ENCODE results near the gene ETV5.

Gene ETV5

DNA sequence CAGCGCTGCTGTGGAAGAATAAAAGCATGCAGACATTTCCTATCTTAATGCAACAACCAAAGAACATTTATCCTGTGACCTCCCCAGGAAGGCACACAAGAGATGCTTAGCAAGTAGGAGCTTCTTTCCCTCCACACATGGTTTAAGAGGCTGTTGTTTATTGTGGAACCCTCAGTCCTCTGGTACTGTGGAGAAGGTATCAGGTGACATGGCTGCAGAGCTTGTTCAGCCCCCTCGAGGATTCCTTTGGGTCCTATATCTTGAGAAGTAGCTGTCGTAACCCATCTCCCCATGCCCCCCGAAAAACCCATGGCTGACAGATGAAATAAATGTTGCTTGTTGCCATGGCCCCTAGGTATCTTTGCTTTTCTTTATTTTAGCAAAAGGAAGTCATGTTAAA lies 20.3 kb upstream of the ETV5 start:
- no peak overlapping the region for H3K9ac ChIP-seq (ENCODE audit: low read length)
- no peak for TF ChIP-seq EZH2phosphoT487 (conservative IDR thresholded peaks at IDR 0.05; ENCODE audit: low read length)
- TF ChIP-seq, protein P1, sequence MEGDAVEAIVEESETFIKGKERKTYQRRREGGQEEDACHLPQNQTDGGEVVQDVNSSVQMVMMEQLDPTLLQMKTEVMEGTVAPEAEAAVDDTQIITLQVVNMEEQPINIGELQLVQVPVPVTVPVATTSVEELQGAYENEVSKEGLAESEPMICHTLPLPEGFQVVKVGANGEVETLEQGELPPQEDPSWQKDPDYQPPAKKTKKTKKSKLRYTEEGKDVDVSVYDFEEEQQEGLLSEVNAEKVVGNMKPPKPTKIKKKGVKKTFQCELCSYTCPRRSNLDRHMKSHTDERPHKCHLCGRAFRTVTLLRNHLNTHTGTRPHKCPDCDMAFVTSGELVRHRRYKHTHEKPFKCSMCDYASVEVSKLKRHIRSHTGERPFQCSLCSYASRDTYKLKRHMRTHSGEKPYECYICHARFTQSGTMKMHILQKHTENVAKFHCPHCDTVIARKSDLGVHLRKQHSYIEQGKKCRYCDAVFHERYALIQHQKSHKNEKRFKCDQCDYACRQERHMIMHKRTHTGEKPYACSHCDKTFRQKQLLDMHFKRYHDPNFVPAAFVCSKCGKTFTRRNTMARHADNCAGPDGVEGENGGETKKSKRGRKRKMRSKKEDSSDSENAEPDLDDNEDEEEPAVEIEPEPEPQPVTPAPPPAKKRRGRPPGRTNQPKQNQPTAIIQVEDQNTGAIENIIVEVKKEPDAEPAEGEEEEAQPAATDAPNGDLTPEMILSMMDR (IDR thresholded peaks at IDR 0.05; ENCODE audit: insufficient read depth, low read length, poor library complexity, severe bottlenecking), result no peak
- no peaks in the 10 kb centered on the region for H3K79me2 ChIP-seq (ENCODE audit: insufficient read depth, low read length)
- H4K20me1 ChIP-seq (ENCODE audit: low read depth, low read length), result no peaks in the 10 kb centered on the region
- H3K36me3 ChIP-seq (ENCODE audit: low read length), result no peaks in the 10 kb centered on the region
- no peak overlapping the region for H2AFZ ChIP-seq (ENCODE audit: low read depth, low read length, severe bottlenecking)
- H3K4me3 ChIP-seq (ENCODE audit: insufficient read depth, low read length, poor library complexity, severe bottlenecking), result no peak overlapping the region
- no peak overlapping the region for H3K27ac ChIP-seq (ENCODE audit: low read depth, low read length)
- no peak overlapping the region for H3K4me2 ChIP-seq (ENCODE audit: low read depth, low read length, poor library complexity, severe bottlenecking)
- H3F3A ChIP-seq (ENCODE audit: insufficient read depth), result no peaks in the 10 kb centered on the region
- no peaks in the 10 kb centered on the region for H3K9me3 ChIP-seq (ENCODE audit: insufficient read depth, low read length)
- no peaks in the 10 kb centered on the region for H3K9me2 ChIP-seq (replicated peaks; ENCODE audit: insufficient read depth, low read length)
- H3K27me3 ChIP-seq (ENCODE audit: low read length), result no peaks in the 10 kb centered on the region

DNA sequence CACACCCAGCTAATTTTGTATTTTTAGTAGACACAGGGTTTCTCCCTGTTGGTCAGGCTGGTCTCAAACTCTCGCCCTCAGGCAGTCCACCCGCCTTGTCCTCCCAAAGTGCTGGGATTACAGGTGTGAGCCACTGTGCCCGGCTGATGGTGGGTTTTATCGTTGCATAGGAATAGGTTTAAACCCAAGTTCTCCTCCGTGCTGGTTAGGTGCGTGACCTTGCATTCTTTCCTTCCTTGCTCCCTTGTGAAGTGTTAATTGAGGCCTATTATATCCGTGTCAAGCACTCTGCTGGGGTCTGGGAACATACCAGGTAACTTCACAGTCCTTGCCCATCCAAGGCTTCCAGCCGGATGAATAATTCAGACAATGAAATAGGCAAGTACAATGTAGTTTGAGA lies 19.3 kb upstream of the ETV5 start:
- no peak overlapping the region for H3K9ac ChIP-seq (ENCODE audit: low read length)
- TF ChIP-seq EZH2phosphoT487 (conservative IDR thresholded peaks at IDR 0.05; ENCODE audit: low read length), result no peak
- TF ChIP-seq, protein P1 (IDR thresholded peaks at IDR 0.05; ENCODE audit: insufficient read depth, low read length, poor library complexity, severe bottlenecking), result no peak
- no peaks in the 10 kb centered on the region for H4K20me1 ChIP-seq (ENCODE audit: low read depth, low read length)

DNA sequence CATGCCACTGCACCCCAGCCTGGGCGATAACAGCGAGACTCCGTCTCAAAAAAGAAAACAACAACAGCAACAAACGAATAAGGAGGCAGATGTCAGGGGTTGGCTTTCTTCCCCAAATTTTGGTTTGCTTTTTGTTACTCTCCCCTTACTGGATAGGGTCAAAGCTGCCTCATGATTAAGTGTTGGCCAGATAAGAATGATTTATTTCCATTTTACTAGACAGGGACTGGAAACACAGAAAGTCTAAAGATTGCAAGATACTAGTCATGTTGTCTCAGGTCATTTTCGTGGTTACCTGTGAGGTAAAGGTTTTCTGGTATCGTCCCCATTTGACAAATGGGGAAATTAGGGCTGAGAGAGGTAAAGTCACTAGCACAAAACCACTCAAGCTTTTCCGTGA lies 18.6 kb upstream of the ETV5 start:
- no peaks in the 10 kb centered on the region for H3K9me3 ChIP-seq (ENCODE audit: insufficient read depth, low read length)
- no peak overlapping the region for H3K4me3 ChIP-seq (ENCODE audit: insufficient read depth, low read length, poor library complexity, severe bottlenecking)
- H4K20me1 ChIP-seq (ENCODE audit: low read depth, low read length), result no peaks in the 10 kb centered on the region
- no peak overlapping the region for H3K4me2 ChIP-seq (ENCODE audit: low read depth, low read length, poor library complexity, severe bottlenecking)
- TF ChIP-seq, protein P1 (IDR thresholded peaks at IDR 0.05; ENCODE audit: insufficient read depth, low read length, poor library complexity, severe bottlenecking), result no peak
- no peaks in the 10 kb centered on the region for H3K79me2 ChIP-seq (ENCODE audit: insufficient read depth, low read length)
- H3K36me3 ChIP-seq (ENCODE audit: low read length), result no peaks in the 10 kb centered on the region
- H3F3A ChIP-seq (ENCODE audit: insufficient read depth), result no peaks in the 10 kb centered on the region
- no peaks in the 10 kb centered on the region for H3K9me2 ChIP-seq (replicated peaks; ENCODE audit: insufficient read depth, low read length)
- H3K27me3 ChIP-seq (ENCODE audit: low read length), result no peaks in the 10 kb centered on the region
- H2AFZ ChIP-seq (ENCODE audit: low read depth, low read length, severe bottlenecking), result no peak overlapping the region
- no peak overlapping the region for H3K9ac ChIP-seq (ENCODE audit: low read length)
- no peak overlapping the region for H3K27ac ChIP-seq (ENCODE audit: low read depth, low read length)

More for the DNA sequence above, 19.3 kb upstream of the ETV5 start:
- Histone ChIP-seq H3K27ac (ENCODE audit: low read depth, low read length) (no peak overlapping the region), H3K79me2 (ENCODE audit: insufficient read depth, low read length) (no peaks in the 10 kb centered on the region), H3F3A (ENCODE audit: insufficient read depth) (no peaks in the 10 kb centered on the region), H2AFZ (ENCODE audit: low read depth, low read length, severe bottlenecking) (no peak overlapping the region), H3K9me2 (replicated peaks; ENCODE audit: insufficient read depth, low read length) (no peaks in the 10 kb centered on the region), H3K4me3 (ENCODE audit: insufficient read depth, low read length, poor library complexity, severe bottlenecking) (no peak overlapping the region), H3K9me3 (ENCODE audit: insufficient read depth, low read length) (no peaks in the 10 kb centered on the region), H3K36me3 (ENCODE audit: low read length) (no peaks in the 10 kb centered on the region), H3K27me3 (ENCODE audit: low read length) (no peaks in the 10 kb centered on the region), H3K4me2 (ENCODE audit: low read depth, low read length, poor library complexity, severe bottlenecking) (no peak overlapping the region)

DNA sequence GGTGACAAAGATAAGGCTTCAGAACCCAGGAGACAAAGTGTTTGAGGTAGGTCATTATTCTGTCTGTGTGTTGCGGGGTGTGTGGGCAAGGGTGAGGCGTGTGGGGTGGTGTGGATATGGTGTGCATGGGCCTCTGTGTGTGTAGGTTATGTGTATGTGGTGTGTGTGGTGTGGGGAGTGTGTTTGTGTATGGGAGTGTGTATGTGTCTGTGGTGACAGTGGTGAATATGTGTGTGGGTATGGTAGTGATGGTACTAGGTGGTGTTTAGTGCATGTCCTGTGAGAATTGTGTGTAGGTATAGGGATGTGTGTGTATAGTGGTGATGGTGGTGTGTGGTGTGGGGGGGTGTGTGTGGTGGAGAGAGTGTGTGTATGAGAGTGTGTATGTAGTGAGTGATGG lies 16.2 kb upstream of the ETV5 start:
- Histone ChIP-seq H3K9me3 (ENCODE audit: insufficient read depth, low read length) (no peaks in the 10 kb centered on the region), H3K4me3 (ENCODE audit: insufficient read depth, low read length, poor library complexity, severe bottlenecking) (no peak overlapping the region), H3K27ac (ENCODE audit: low read depth, low read length) (no peak overlapping the region), H3K27me3 (ENCODE audit: low read length) (no peaks in the 10 kb centered on the region), H3K79me2 (ENCODE audit: insufficient read depth, low read length) (no peaks in the 10 kb centered on the region), H3K36me3 (ENCODE audit: low read length) (no peaks in the 10 kb centered on the region), H3K9ac (ENCODE audit: low read length) (no peak overlapping the region), H3K9me2 (replicated peaks; ENCODE audit: insufficient read depth, low read length) (no peaks in the 10 kb centered on the region), H2AFZ (ENCODE audit: low read depth, low read length, severe bottlenecking) (no peak overlapping the region), H3K4me2 (ENCODE audit: low read depth, low read length, poor library complexity, severe bottlenecking) (no peak overlapping the region), H4K20me1 (ENCODE audit: low read depth, low read length) (no peaks in the 10 kb centered on the region), H3F3A (ENCODE audit: insufficient read depth) (no peaks in the 10 kb centered on the region)
- TF ChIP-seq EZH2phosphoT487 (conservative IDR thresholded peaks at IDR 0.05; ENCODE audit: low read length), result no peak
- TF ChIP-seq, protein P1 (IDR thresholded peaks at IDR 0.05; ENCODE audit: insufficient read depth, low read length, poor library complexity, severe bottlenecking), result no peak

Data from SU-DHL-6 (cell line).